ENCODE data around the gene MYO1D.

The MYO1D gene

GRCh38 chr17:32773856-32774694 is 102.8 kb downstream of the MYO1D start:
- H3K36me3 ChIP-seq (replicated peaks; ENCODE audit: low read depth, low read length): peaks cover 11% of the 10 kb centered on the region
- TF ChIP-seq CTCF (IDR thresholded peaks at IDR 0.05; ENCODE audit: low read depth, low read length) (no peak), EZH2phosphoT487 (IDR thresholded peaks at IDR 0.05; ENCODE audit: low read depth) (no peak)
- H3K4me2 ChIP-seq (ENCODE audit: low read length): no peak overlapping the region; the same call in 1 of the 2 replicates
- no peak overlapping the region for H3K9ac ChIP-seq (ENCODE audit: low read length)
- H3K9me3 ChIP-seq (ENCODE audit: insufficient read depth, low read length): no peaks in the 10 kb centered on the region
- no peaks in the 10 kb centered on the region for H3K79me2 ChIP-seq (ENCODE audit: low read length)
- no peak overlapping the region for H3K27ac ChIP-seq (ENCODE audit: low read length)
- H3K4me3 ChIP-seq (ENCODE audit: low read length): no peak overlapping the region
- H2AFZ ChIP-seq (ENCODE audit: low read depth, low read length): no peak overlapping the region
- H3K4me1 ChIP-seq (ENCODE audit: low read length): peaks cover 14% of the 10 kb centered on the region
- H4K20me1 ChIP-seq (ENCODE audit: insufficient read depth, low read length): no peaks in the 10 kb centered on the region
- H3K27me3 ChIP-seq (ENCODE audit: low read depth, low read length): no peaks in the 10 kb centered on the region

GRCh38 chr17:32772453-32773025 is 104.4 kb downstream of the MYO1D start:
- H3K9me3 ChIP-seq (ENCODE audit: insufficient read depth, low read length): no peaks in the 10 kb centered on the region
- peak overlapping the region; percentile 59 for H3K4me3 ChIP-seq (ENCODE audit: low read length)
- H3K4me1 ChIP-seq (ENCODE audit: low read length): peaks cover 14% of the 10 kb centered on the region
- TF ChIP-seq CTCF (IDR thresholded peaks at IDR 0.05; ENCODE audit: low read depth, low read length): no peak
- no peak for TF ChIP-seq EZH2phosphoT487 (IDR thresholded peaks at IDR 0.05; ENCODE audit: low read depth)
- H3K9ac ChIP-seq (ENCODE audit: low read length): peak overlapping the region; percentile 21; the same call in 1 of the 2 replicates
- no peaks in the 10 kb centered on the region for H3K27me3 ChIP-seq (ENCODE audit: low read depth, low read length)
- H3K27ac ChIP-seq (ENCODE audit: low read length): peak overlapping the region; percentile 60
- H3K4me2 ChIP-seq (ENCODE audit: low read length): peak overlapping the region; percentile 57
- H2AFZ ChIP-seq (ENCODE audit: low read depth, low read length): no peak overlapping the region; the same call in 1 of the 2 replicates
- H3K36me3 ChIP-seq (replicated peaks; ENCODE audit: low read depth, low read length): peaks cover 18% of the 10 kb centered on the region
- no peaks in the 10 kb centered on the region for H4K20me1 ChIP-seq (ENCODE audit: insufficient read depth, low read length)
- no peaks in the 10 kb centered on the region for H3K79me2 ChIP-seq (ENCODE audit: low read length)

- Histone ChIP-seq H3K9me3 (ENCODE audit: insufficient read depth, low read length) (no peaks in the 10 kb centered on the region), H3K4me2 (ENCODE audit: low read length) (no peak overlapping the region), H3K9ac (ENCODE audit: low read length) (no peak overlapping the region), H3K27me3 (ENCODE audit: low read depth, low read length) (no peaks in the 10 kb centered on the region), H3K4me1 (ENCODE audit: low read length) (peaks cover 14% of the 10 kb centered on the region), H3K79me2 (ENCODE audit: low read length) (no peaks in the 10 kb centered on the region), H4K20me1 (ENCODE audit: insufficient read depth, low read length) (no peaks in the 10 kb centered on the region), H3K36me3 (replicated peaks; ENCODE audit: low read depth, low read length) (peaks cover 22% of the 10 kb centered on the region), H3K4me3 (ENCODE audit: low read length) (no peak overlapping the region), H3K27ac (ENCODE audit: low read length) (no peak overlapping the region), H2AFZ (ENCODE audit: low read depth, low read length) (no peak overlapping the region)
- TF ChIP-seq CTCF (IDR thresholded peaks at IDR 0.05; ENCODE audit: low read depth, low read length) (no peak), EZH2phosphoT487 (IDR thresholded peaks at IDR 0.05; ENCODE audit: low read depth) (no peak)
These were observed 105.5 kb downstream of the MYO1D start for GRCh38 chr17:32771396-32771795.

GRCh38 chr17:32769846-32770245 is 107.1 kb downstream of the MYO1D start:
- no peaks in the 10 kb centered on the region for H3K27me3 ChIP-seq (ENCODE audit: low read depth, low read length)
- peaks cover 14% of the 10 kb centered on the region for H3K4me1 ChIP-seq (ENCODE audit: low read length)
- peak; percentile 21; the same call in 1 of the 2 replicates for TF ChIP-seq CTCF (IDR thresholded peaks at IDR 0.05; ENCODE audit: low read depth, low read length)
- no peak for TF ChIP-seq EZH2phosphoT487 (IDR thresholded peaks at IDR 0.05; ENCODE audit: low read depth)
- H3K79me2 ChIP-seq (ENCODE audit: low read length): no peaks in the 10 kb centered on the region
- no peak overlapping the region for H2AFZ ChIP-seq (ENCODE audit: low read depth, low read length)
- H3K27ac ChIP-seq (ENCODE audit: low read length): no peak overlapping the region
- H4K20me1 ChIP-seq (ENCODE audit: insufficient read depth, low read length): no peaks in the 10 kb centered on the region
- H3K9ac ChIP-seq (ENCODE audit: low read length): no peak overlapping the region
- H3K9me3 ChIP-seq (ENCODE audit: insufficient read depth, low read length): no peaks in the 10 kb centered on the region
- H3K4me2 ChIP-seq (ENCODE audit: low read length): no peak overlapping the region
- H3K4me3 ChIP-seq (ENCODE audit: low read length): no peak overlapping the region
- H3K36me3 ChIP-seq (replicated peaks; ENCODE audit: low read depth, low read length): peaks cover 22% of the 10 kb centered on the region

Measured in OCI-LY3 (cell line).